GM23338 (cell line): ENCODE data around the gene VPS25.

Experiments used
- CTCF ChIP-seq, 2 experiments: fragments of 200-600 bp in 1 of 2; sonication (generic) in 1 of 2; conservative IDR thresholded peaks; 2 replicates each; pipeline versions ENCODE4 v1.5.1 to v1.6.1; 2016 to 2017; ENCODE audit warnings: antibody characterized with exemption in 2 of 2, low read depth in 2 of 2, mild to moderate bottlenecking in 2 of 2, moderate library complexity in 1 of 2
- EZH2 ChIP-seq: fragments of 200-600 bp; sonication (generic); IDR thresholded peaks from one replicate; pipeline ENCODE4 v1.8.0; 2017; ENCODE audit warnings: antibody characterized with exemption, mild to moderate bottlenecking, low read depth; ENCODE audit not compliant: unreplicated experiment
- POLR2AphosphoS5 ChIP-seq: IDR thresholded peaks from 2 replicates; pipeline ENCODE4 v1.6.1; 2016; ENCODE audit warnings: antibody characterized with exemption, low read depth
- REST ChIP-seq: IDR thresholded peaks from one replicate; pipeline ENCODE4 v1.6.1; 2018; ENCODE audit warnings: antibody characterized with exemption; ENCODE audit not compliant: unreplicated experiment

GRCh38 chr17:42766124-42766523 lies 7.1 kb upstream of the VPS25 start:
- TF ChIP-seq CTCF (conservative IDR thresholded peaks at IDR 0.05; ENCODE audit: low read depth in 2 of 2): no peak
- TF ChIP-seq EZH2: no peak
- TF ChIP-seq POLR2AphosphoS5: no peak
- no peak for TF ChIP-seq REST
